HG03103 (cell line): ENCODE measurements around the gene ARL15.

ENCODE experiments used
- ATAC-seq: cut with Tn5 transposase; IDR thresholded peaks from one replicate; pipeline ENCODE4 v1.9.1; 2021; ENCODE audit warnings: low read depth; ENCODE audit not compliant: unreplicated experiment

The ARL15 gene

DNA sequence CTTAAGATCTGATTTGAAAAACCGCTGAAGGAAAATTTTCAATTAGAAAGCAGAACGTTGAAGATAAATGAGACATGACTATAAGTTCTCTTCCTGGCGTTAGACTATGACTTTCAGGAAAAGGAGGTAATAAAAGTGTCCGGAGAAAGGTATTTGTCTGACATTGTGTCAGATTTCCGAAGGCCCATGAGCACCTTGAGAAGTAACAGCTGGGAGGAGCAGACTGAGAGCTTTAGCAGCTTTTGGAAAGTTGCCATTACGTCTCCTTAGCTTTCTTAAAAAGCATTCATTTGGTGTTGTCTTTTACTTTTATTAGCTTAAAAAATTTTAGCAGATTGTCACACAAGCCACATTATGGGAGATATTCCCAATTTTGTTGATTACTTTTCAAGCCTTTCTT lies 386.4 kb downstream of the ARL15 start:
- ATAC-seq, result no peak

DNA sequence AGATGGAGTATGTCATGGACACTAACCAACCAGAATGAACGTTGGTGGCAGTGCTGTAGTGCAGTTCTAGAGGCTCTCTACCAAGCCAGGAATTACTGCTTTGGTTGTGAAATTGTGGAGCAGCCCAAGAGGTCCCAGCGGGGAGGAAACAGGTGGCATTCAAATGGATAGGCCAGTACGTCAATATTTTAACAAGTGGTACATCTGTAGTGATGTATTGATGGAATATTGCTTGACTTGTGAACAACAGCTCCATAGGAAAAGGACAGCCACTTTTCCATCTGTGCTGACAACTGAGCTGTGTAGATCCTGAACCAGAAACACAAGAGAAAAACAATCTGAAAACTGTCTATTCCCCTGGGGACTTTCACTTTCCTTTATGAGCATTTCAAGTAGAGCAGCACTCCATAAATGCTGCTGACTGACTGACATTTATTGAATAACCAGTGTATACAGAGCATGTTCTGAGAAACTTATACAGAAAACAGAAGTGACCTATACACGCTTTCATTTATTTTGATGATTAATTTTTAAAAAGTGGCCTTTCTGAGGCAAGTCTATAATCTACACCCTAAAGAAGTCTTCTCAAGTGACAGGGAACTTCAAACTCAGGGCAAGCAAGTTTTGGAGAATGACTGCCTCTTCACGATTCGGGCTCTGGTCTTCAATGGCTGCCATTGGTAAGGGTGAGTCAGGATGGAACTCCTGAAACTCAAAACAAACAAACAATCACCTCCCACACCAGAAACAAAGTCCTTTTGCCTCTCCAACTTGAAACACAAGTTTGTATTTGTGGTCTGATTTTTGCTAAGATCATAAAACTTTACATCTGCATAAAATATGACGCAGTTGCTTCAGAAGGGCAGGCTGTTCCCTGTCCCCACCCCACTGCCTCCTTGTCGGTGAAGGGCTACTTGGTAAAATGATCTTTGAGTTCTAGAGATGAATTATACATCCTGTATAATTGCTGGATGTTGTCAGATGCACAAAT lies 387.6 kb downstream of the ARL15 start:
- ATAC-seq, result no peak

DNA sequence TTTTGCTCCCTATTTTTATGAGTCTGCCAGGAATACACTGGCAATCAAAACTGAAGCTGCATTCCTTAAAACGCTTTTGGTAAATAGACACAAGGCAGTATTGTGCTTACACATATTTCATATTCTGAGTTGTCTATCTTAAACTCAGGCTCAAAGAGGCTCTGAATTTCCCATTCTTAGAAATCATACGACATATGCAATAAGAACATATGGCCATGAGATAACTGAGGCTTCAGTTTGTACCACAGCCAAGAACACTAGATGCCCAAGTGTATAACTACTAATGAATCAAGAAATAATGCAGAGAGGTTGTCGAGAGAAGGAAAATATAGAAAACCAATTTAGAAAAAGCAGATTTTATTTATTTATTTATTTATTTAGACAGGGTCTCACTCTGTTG lies 392.5 kb downstream of the ARL15 start:
- no peak for ATAC-seq

DNA sequence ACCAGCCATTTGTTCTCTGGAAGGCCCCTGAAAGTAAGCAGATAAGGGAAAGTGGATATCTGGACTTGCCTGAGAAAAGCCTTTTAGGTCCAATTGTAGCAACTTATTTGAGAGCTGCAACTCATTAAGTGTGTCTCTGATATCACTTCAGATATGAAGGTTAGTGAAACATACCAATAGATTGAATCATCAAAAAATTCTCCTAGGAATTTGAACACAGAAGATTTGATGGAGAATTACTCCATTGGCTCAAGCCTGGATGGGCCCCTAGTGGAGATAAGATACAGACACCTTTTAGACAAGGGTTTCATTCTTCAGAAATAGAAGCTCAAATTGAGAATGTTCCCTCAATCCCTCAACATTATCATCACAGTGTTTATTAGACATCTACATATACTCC lies 393.3 kb downstream of the ARL15 start:
- no peak for ATAC-seq

GRCh38 chr5:53915120-53915519 lies 395.3 kb downstream of the ARL15 start:
- no peak for ATAC-seq

GRCh38 chr5:53913941-53914340 lies 396.4 kb downstream of the ARL15 start:
- ATAC-seq, result no peak

- no peak for ATAC-seq
Measured at GRCh38 chr5:53908757-53909156, 401.6 kb downstream of the ARL15 start.

GRCh38 chr5:53907827-53908226 lies 402.5 kb downstream of the ARL15 start:
- ATAC-seq, result no peak

GRCh38 chr5:53906736-53907135 lies 403.6 kb downstream of the ARL15 start:
- no peak for ATAC-seq

DNA sequence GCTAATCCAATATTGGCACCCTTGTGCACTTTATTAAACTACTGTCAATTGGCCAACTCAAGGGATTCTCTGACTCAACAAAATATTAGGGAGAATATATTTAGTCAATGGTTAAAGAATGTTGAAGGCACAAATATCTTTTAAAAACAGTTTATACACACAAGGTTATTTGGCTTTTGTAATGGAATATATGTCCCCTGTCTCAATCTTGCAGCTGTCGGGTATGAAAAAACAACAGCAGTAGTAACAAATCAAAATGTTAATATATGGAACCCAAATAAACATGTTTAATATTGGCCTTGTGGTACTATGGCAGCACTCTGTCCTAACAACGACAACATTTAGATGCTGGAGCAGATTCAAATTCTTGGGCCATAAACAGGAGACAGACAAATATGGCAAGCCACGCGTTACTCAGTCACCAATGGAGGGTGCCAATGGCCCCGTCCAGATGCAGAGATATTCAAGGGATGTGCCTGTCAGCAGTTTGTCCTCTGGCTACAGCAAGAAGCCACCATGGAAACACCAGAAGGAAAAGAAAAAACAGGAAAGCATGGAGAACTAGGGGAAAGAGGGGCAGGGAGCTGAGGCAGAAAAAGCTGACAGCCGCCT lies 408.0 kb downstream of the ARL15 start:
- ATAC-seq, result no peak

DNA sequence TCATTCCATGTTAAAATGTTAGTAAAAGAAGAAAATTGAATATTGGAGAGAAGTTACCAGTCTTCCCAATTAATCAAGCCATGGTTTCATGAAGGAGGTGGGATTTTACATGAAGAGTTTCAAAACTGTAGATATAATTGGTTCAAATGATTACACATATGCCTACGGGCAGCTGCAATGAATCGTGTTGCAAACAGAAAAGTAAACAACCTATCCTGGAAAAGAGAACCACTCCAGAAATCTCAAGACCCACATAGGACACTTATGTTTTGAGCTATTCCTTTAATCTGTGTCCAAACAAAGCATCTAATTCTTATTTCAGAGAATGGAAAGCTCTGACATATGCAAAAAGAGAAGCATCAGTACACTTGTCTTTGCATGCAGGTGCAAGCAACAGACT lies 409.7 kb downstream of the ARL15 start:
- no peak for ATAC-seq

GRCh38 chr5:53895091-53895683 lies 415.2 kb downstream of the ARL15 start:
- ATAC-seq, result no peak

DNA sequence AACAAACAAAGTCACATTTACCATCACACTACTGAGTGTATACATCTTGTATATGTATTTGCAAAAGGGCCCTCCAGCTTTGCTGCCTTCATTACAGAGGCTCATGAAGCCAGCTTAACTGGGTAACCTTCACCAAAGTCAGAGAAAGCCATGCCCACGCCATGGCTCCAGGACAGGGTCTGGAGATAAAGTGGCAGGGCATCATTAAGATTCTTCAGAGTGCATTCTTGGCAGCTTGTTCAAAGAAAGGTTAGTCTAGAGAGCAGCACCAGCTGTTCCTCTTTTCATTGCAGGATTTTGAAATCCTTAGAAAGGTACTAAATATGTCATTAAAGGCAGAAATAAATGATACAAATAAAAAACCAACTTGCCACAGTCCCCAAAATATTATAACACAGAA lies 416.7 kb downstream of the ARL15 start:
- no peak for ATAC-seq

DNA sequence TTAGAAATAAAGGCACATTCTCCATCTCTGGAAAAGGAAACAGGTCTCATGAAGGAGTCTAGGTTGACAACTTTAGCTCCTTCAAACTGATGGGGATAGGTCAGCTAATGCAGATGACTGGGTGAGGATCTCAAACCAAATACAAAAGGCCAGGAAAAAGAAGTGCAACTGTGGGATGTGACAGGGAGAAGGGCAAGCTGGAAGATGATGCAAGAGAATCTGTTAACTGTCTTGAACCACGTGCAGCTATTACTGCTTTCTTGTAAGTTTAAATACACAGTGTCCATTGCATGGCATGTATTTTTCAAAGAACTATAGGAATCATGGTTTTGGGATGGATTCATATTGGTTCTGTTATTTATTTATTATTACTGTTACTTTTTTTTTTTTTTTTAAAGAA lies 418.1 kb downstream of the ARL15 start:
- ATAC-seq, result no peak

DNA sequence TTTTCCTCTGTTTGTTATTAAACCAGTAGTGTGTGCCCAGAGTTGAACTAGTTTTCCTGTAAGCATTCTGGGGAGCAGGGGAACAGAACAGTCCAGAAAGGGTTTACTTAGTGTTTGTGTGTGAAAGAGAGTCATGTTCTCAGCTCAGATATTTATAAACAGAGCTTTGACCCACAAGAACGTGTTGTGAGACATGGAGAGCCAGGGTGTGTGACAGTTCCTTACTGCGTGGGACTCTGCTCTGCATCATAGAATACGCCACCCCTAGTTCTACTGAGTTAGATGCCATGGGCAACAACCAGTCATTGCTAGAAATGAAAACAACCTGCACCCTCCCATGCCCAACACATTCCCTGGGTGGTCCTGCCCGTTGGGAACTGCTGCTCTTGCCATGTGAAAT lies 419.2 kb downstream of the ARL15 start:
- no peak for ATAC-seq

- no peak for ATAC-seq
Measured at GRCh38 chr5:53890490-53890889, 419.9 kb downstream of the ARL15 start.

- no peak for ATAC-seq
Measured at GRCh38 chr5:53884844-53885243, 425.5 kb downstream of the ARL15 start.

GRCh38 chr5:53884417-53884816 lies 426.0 kb downstream of the ARL15 start:
- ATAC-seq, result no peak

GRCh38 chr5:53882676-53883031 lies 427.7 kb downstream of the ARL15 start:
- no peak for ATAC-seq

- no peak for ATAC-seq
Measured at GRCh38 chr5:53882006-53882675, 428.2 kb downstream of the ARL15 start.

DNA sequence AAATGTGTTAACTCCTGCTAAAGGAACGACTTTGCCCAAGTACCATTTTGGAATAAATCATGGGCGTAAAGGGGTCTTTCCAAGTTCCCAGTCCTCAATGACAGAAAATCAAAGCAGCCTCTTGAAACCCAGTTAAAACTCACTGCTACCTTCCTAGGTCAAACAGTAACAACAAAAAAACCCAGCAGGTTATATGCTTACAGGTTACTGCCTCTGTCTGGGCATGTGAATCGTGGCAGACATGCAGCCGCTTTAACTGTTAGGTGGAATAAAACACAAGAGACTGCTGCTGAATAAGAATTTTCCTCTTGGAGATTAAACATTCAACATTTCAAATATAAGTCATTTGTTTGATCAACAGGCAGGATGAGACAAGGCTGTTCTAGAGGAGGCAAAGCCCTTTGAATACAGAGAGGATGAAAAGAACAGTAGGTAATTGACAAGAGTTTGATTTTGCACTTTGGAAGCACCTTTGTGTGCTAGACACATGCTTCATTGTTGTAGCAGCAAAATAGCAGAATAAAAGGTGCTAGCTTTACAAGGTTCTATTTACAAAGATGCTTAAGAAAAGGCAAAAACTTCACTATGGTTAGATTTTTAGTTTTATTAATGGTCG lies 430.6 kb downstream of the ARL15 start:
- no peak for ATAC-seq
